ENCODE results near the gene FNIP1. TPM values are rescaled to one million over a fixed set of nuclear protein-coding genes. Genes with fewer than 3 reads are reported as not detected.

FNIP1 gene
- total RNA-seq, 1 donor from 2014 or later: 17.5 TPM

GRCh38 chr5:131776450-131776849, 20.4 kb downstream of the FNIP1 start:
- Mint-ChIP-seq H3K9me3 (no peaks in the 10 kb centered on the region), H3K27me3 (no peaks in the 10 kb centered on the region), H3K36me3 (ENCODE audit: low read depth) (peaks cover 16% of the 10 kb centered on the region), H3K4me1 (peaks cover 10% of the 10 kb centered on the region), H3K27ac (no peak overlapping the region), H3K4me3 (no peak overlapping the region)
- intact Hi-C loops (cut with micrococcal nuclease): no loop called here
- DNase-seq: no peak

- intact Hi-C loops (cut with micrococcal nuclease): no loop called here
- Mint-ChIP-seq H3K9me3 (no peaks in the 10 kb centered on the region), H3K36me3 (ENCODE audit: low read depth) (peaks cover 8% of the 10 kb centered on the region), H3K4me3 (no peak overlapping the region), H3K27ac (no peak overlapping the region), H3K27me3 (no peaks in the 10 kb centered on the region), H3K4me1 (peaks cover 4% of the 10 kb centered on the region)
- DNase-seq: no peak
Measured at GRCh38 chr5:131774652-131775367, 22.0 kb downstream of the FNIP1 start.

GRCh38 chr5:131773805-131774204, 23.0 kb downstream of the FNIP1 start:
- DNase-seq: no peak
- Mint-ChIP-seq H3K4me1 (peaks cover 6% of the 10 kb centered on the region), H3K27me3 (no peaks in the 10 kb centered on the region), H3K9me3 (no peaks in the 10 kb centered on the region), H3K36me3 (ENCODE audit: low read depth) (peaks cover 6% of the 10 kb centered on the region), H3K4me3 (no peak overlapping the region), H3K27ac (no peak overlapping the region)
- intact Hi-C loops (cut with micrococcal nuclease): no loop called here

GRCh38 chr5:131771692-131772091, 25.1 kb downstream of the FNIP1 start:
- intact Hi-C loops (cut with micrococcal nuclease): no loop called here
- peaks cover 5% of the 10 kb centered on the region for H3K36me3 Mint-ChIP-seq (ENCODE audit: low read depth)
- H3K27ac Mint-ChIP-seq: no peak overlapping the region
- no peak overlapping the region for H3K4me3 Mint-ChIP-seq
- no peaks in the 10 kb centered on the region for H3K27me3 Mint-ChIP-seq
- no peak for DNase-seq
- peaks cover 4% of the 10 kb centered on the region for H3K4me1 Mint-ChIP-seq
- peaks cover 4% of the 10 kb centered on the region for H3K9me3 Mint-ChIP-seq

- no peaks in the 10 kb centered on the region for H3K27me3 Mint-ChIP-seq
- H3K4me1 Mint-ChIP-seq: peaks cover 2% of the 10 kb centered on the region
- peaks cover 12% of the 10 kb centered on the region for H3K36me3 Mint-ChIP-seq (ENCODE audit: low read depth)
- no peak for DNase-seq
- H3K4me3 Mint-ChIP-seq: no peak overlapping the region
- intact Hi-C loops (cut with micrococcal nuclease): no loop called here
- no peak overlapping the region for H3K27ac Mint-ChIP-seq
- H3K9me3 Mint-ChIP-seq: peaks cover 4% of the 10 kb centered on the region
Measured at GRCh38 chr5:131769961-131770360, 26.9 kb downstream of the FNIP1 start.

- intact Hi-C loops (cut with micrococcal nuclease): no loop called here
- peaks cover 16% of the 10 kb centered on the region for H3K36me3 Mint-ChIP-seq (ENCODE audit: low read depth)
- H3K4me3 Mint-ChIP-seq: no peak overlapping the region
- H3K27ac Mint-ChIP-seq: no peak overlapping the region
- DNase-seq: no peak
- no peaks in the 10 kb centered on the region for H3K27me3 Mint-ChIP-seq
- peaks cover 4% of the 10 kb centered on the region for H3K9me3 Mint-ChIP-seq
- peaks cover 2% of the 10 kb centered on the region for H3K4me1 Mint-ChIP-seq
Measured at GRCh38 chr5:131769336-131769735, 27.5 kb downstream of the FNIP1 start.

- DNase-seq: no peak
- Mint-ChIP-seq H3K27me3 (no peaks in the 10 kb centered on the region), H3K36me3 (ENCODE audit: low read depth) (peaks cover 25% of the 10 kb centered on the region), H3K27ac (no peak overlapping the region), H3K4me1 (peaks cover 2% of the 10 kb centered on the region), H3K4me3 (no peak overlapping the region), H3K9me3 (peaks cover 8% of the 10 kb centered on the region)
- intact Hi-C loops (cut with micrococcal nuclease): no loop called here
Measured at GRCh38 chr5:131767891-131768290, 28.9 kb downstream of the FNIP1 start.

GRCh38 chr5:131766689-131767088, 30.1 kb downstream of the FNIP1 start:
- intact Hi-C loops (cut with micrococcal nuclease): no loop called here
- H3K36me3 Mint-ChIP-seq (ENCODE audit: low read depth): peaks cover 31% of the 10 kb centered on the region
- peaks cover 5% of the 10 kb centered on the region for H3K4me1 Mint-ChIP-seq
- no peak overlapping the region for H3K27ac Mint-ChIP-seq
- H3K27me3 Mint-ChIP-seq: no peaks in the 10 kb centered on the region
- H3K4me3 Mint-ChIP-seq: no peak overlapping the region
- peaks cover 12% of the 10 kb centered on the region for H3K9me3 Mint-ChIP-seq
- no peak for DNase-seq

- Mint-ChIP-seq H3K27me3 (no peaks in the 10 kb centered on the region), H3K36me3 (ENCODE audit: low read depth) (peaks cover 31% of the 10 kb centered on the region), H3K4me3 (no peak overlapping the region), H3K27ac (no peak overlapping the region), H3K4me1 (peaks cover 5% of the 10 kb centered on the region), H3K9me3 (peaks cover 12% of the 10 kb centered on the region)
- intact Hi-C loops (cut with micrococcal nuclease): no loop called here
- DNase-seq: no peak
Measured at GRCh38 chr5:131765261-131765660, 31.6 kb downstream of the FNIP1 start.

GRCh38 chr5:131763968-131764367, 32.8 kb downstream of the FNIP1 start:
- intact Hi-C loops (cut with micrococcal nuclease): no loop called here
- H3K27ac Mint-ChIP-seq: no peak overlapping the region
- H3K36me3 Mint-ChIP-seq (ENCODE audit: low read depth): peaks cover 33% of the 10 kb centered on the region
- no peak overlapping the region for H3K4me3 Mint-ChIP-seq
- H3K27me3 Mint-ChIP-seq: no peaks in the 10 kb centered on the region
- DNase-seq: no peak
- H3K4me1 Mint-ChIP-seq: peaks cover 7% of the 10 kb centered on the region
- peaks cover 12% of the 10 kb centered on the region for H3K9me3 Mint-ChIP-seq

GRCh38 chr5:131760793-131761192, 36.0 kb downstream of the FNIP1 start:
- Mint-ChIP-seq H3K4me3 (no peak overlapping the region), H3K4me1 (peaks cover 13% of the 10 kb centered on the region), H3K9me3 (peaks cover 8% of the 10 kb centered on the region), H3K36me3 (ENCODE audit: low read depth) (peaks cover 26% of the 10 kb centered on the region), H3K27me3 (no peaks in the 10 kb centered on the region), H3K27ac (no peak overlapping the region)
- no peak for DNase-seq
- intact Hi-C loops (cut with micrococcal nuclease): no loop called here

- peaks cover 17% of the 10 kb centered on the region for H3K4me1 Mint-ChIP-seq
Measured at GRCh38 chr5:131759704-131760103, 37.1 kb downstream of the FNIP1 start.

GRCh38 chr5:131758520-131758900, 38.3 kb downstream of the FNIP1 start:
- Mint-ChIP-seq H3K27me3 (no peaks in the 10 kb centered on the region), H3K36me3 (ENCODE audit: low read depth) (peaks cover 14% of the 10 kb centered on the region), H3K4me1 (peaks cover 21% of the 10 kb centered on the region), H3K27ac (no peak overlapping the region), H3K4me3 (no peak overlapping the region), H3K9me3 (peaks cover 5% of the 10 kb centered on the region)
- DNase-seq: no peak
- intact Hi-C loops (cut with micrococcal nuclease): no loop called here

More at GRCh38 chr5:131759704-131760103, 37.1 kb downstream of the FNIP1 start:
- no peak overlapping the region for H3K4me3 Mint-ChIP-seq
- no peak overlapping the region for H3K27ac Mint-ChIP-seq
- H3K36me3 Mint-ChIP-seq (ENCODE audit: low read depth): peaks cover 22% of the 10 kb centered on the region
- H3K27me3 Mint-ChIP-seq: no peaks in the 10 kb centered on the region
- peaks cover 8% of the 10 kb centered on the region for H3K9me3 Mint-ChIP-seq
- intact Hi-C loops (cut with micrococcal nuclease): no loop called here
- DNase-seq: no peak

GRCh38 chr5:131757830-131758519, 38.8 kb downstream of the FNIP1 start:
- Mint-ChIP-seq H3K9me3 (peaks cover 5% of the 10 kb centered on the region), H3K27me3 (no peaks in the 10 kb centered on the region), H3K4me1 (peaks cover 23% of the 10 kb centered on the region), H3K36me3 (ENCODE audit: low read depth) (peaks cover 13% of the 10 kb centered on the region), H3K4me3 (no peak overlapping the region), H3K27ac (no peak overlapping the region)
- intact Hi-C loops (cut with micrococcal nuclease): no loop called here
- no peak for DNase-seq

Data from activated CD4-positive, alpha-beta T cell treated with anti-CD3 and anti-CD28 coated beads, Interleukin-2, amount 10 ng/mL, durations not matched to agents 24 days and 14 days (primary cell).